H9 (cell line): ENCODE measurements around the gene MECP2. TPM values are rescaled to one million over a fixed set of nuclear protein-coding genes. Genes with fewer than 3 reads are reported as not detected.

Experiments
- DNase-seq: peaks from one replicate; pipeline ENCODE4 v3.0.0-alpha.2; 2017
- H2AFZ ChIP-seq: one replicate; pipeline ENCODE4 v1.6.1; 2013; ENCODE audit warnings: mild to moderate bottlenecking, low read length, control low read depth, moderate library complexity
- H2AK5ac ChIP-seq: 2 replicates; pipeline ENCODE4 v1.6.1; 2013; ENCODE audit warnings: low read length, control low read depth, mixed read lengths; ENCODE audit not compliant: insufficient read length
- H2BK120ac ChIP-seq: one replicate; pipeline ENCODE4 v1.6.1; 2013; ENCODE audit warnings: low read depth, mild to moderate bottlenecking, low read length, control low read depth, inconsistent platforms; ENCODE audit not compliant: poor library complexity, severe bottlenecking
- H2BK12ac ChIP-seq: 2 replicates; pipeline ENCODE4 v1.6.1; 2013; ENCODE audit warnings: low read length, control low read depth, mixed read lengths, low read depth; ENCODE audit not compliant: insufficient read length
- H2BK15ac ChIP-seq: 2 replicates; pipeline ENCODE4 v1.6.1; 2013; ENCODE audit warnings: low read depth, low read length, control low read depth
- H2BK20ac ChIP-seq: one replicate; pipeline ENCODE4 v1.6.1; 2013; ENCODE audit warnings: low read depth, mild to moderate bottlenecking, low read length, control low read depth, inconsistent platforms; ENCODE audit not compliant: poor library complexity, severe bottlenecking
- H2BK5ac ChIP-seq: 2 replicates; pipeline ENCODE4 v1.6.1; 2013; ENCODE audit warnings: low read length, control low read depth, mixed read lengths; ENCODE audit not compliant: insufficient read length
- H3K14ac ChIP-seq: 2 replicates; pipeline ENCODE4 v1.6.1; 2013; ENCODE audit warnings: low read length, control low read depth; ENCODE audit not compliant: insufficient read depth
- H3K18ac ChIP-seq: 2 replicates; pipeline ENCODE4 v1.6.1; 2013; ENCODE audit warnings: low read depth, mild to moderate bottlenecking, mixed read lengths, low read length, control low read depth; ENCODE audit not compliant: insufficient read length
- H3K23ac ChIP-seq: 2 replicates; pipeline ENCODE4 v1.6.1; 2013; ENCODE audit warnings: low read length, control low read depth, mixed read lengths, low read depth; ENCODE audit not compliant: insufficient read length
- H3K23me2 ChIP-seq: 2 replicates; pipeline ENCODE4 v1.6.1; 2013; ENCODE audit warnings: low read depth, mild to moderate bottlenecking, mixed read lengths, low read length, control low read depth; ENCODE audit not compliant: insufficient read length, poor library complexity, severe bottlenecking
- H3K27ac ChIP-seq: 2 replicates; pipeline ENCODE4 v1.5.1; 2013; ENCODE audit warnings: low read length, control low read depth, mixed read lengths, low read depth; ENCODE audit not compliant: insufficient read length
- H3K27me3 ChIP-seq: 2 replicates; pipeline ENCODE4 v1.6.1; 2013; ENCODE audit warnings: low read length, control low read depth, inconsistent platforms; ENCODE audit not compliant: insufficient read depth
- H3K4ac ChIP-seq: 2 replicates; pipeline ENCODE4 v1.6.1; 2013; ENCODE audit warnings: low read depth, mild to moderate bottlenecking, control low read depth, inconsistent platforms, low read length, moderate library complexity
- H3K4me1 ChIP-seq: 2 replicates; pipeline ENCODE4 v1.6.1; 2013; ENCODE audit warnings: low read length, control low read depth, inconsistent platforms; ENCODE audit not compliant: insufficient read depth
- H3K4me2 ChIP-seq: 2 replicates; pipeline ENCODE4 v1.6.1; 2013; ENCODE audit warnings: low read length, control low read depth, mixed read lengths; ENCODE audit not compliant: insufficient read length, insufficient read depth
- H3K56ac ChIP-seq: 2 replicates; pipeline ENCODE4 v1.6.1; 2013; ENCODE audit warnings: low read depth, mild to moderate bottlenecking, mixed read lengths, low read length, control low read depth; ENCODE audit not compliant: insufficient read length
- H3K79me1 ChIP-seq: 2 replicates; pipeline ENCODE4 v1.6.1; 2013; ENCODE audit warnings: low read depth, mild to moderate bottlenecking, moderate library complexity, low read length, control low read depth, inconsistent platforms; ENCODE audit not compliant: insufficient read depth, poor library complexity, severe bottlenecking
- H3K79me2 ChIP-seq: 2 replicates; pipeline ENCODE4 v1.6.1; 2013; ENCODE audit warnings: low read length, control low read depth, inconsistent platforms; ENCODE audit not compliant: insufficient read depth
- H3K9ac ChIP-seq: 2 replicates; pipeline ENCODE4 v1.6.1; 2013; ENCODE audit warnings: low read length, control low read depth, mixed read lengths; ENCODE audit not compliant: insufficient read length; ENCODE audit errors: extremely low read depth
- H3K9me3 ChIP-seq: one replicate; pipeline ENCODE4 v1.6.1; 2013; ENCODE audit warnings: low read depth, low read length, inconsistent platforms; ENCODE audit not compliant: control insufficient read depth
- H3T11ph ChIP-seq: one replicate; pipeline ENCODE4 v1.6.1; 2013; ENCODE audit warnings: mild to moderate bottlenecking, low read length, control low read depth, inconsistent platforms
- H4K20me1 ChIP-seq: one replicate; pipeline ENCODE4 v1.6.1; 2013; ENCODE audit not compliant: control insufficient read depth, insufficient read length, insufficient read depth
- H4K5ac ChIP-seq: 2 replicates; pipeline ENCODE4 v1.6.1; 2013; ENCODE audit warnings: low read depth, mild to moderate bottlenecking, mixed read lengths, low read length, control low read depth; ENCODE audit not compliant: insufficient read length
- H4K8ac ChIP-seq: replicated peaks from 2 replicates; pipeline ENCODE4 v1.6.1; 2013; ENCODE audit warnings: low read length, control low read depth, mixed read lengths, low read depth; ENCODE audit not compliant: insufficient read length
- H4K91ac ChIP-seq: 2 replicates; pipeline ENCODE4 v1.6.1; 2013; ENCODE audit warnings: low read depth, mild to moderate bottlenecking, moderate library complexity, mixed read lengths, low read length, control low read depth; ENCODE audit not compliant: insufficient read length
- H3K27ac Mint-ChIP-seq, 3 experiments: 2 replicates in 2 of 3; 3 replicates in 1 of 3; pipeline ENCODE4 v1.8.0; 2020 to 2021; ENCODE audit warnings: mixed read lengths in 3 of 3, mild to moderate bottlenecking in 1 of 3, moderate library complexity in 1 of 3
- H3K27me3 Mint-ChIP-seq: 2 replicates; pipeline ENCODE4 v1.8.0; 2021; ENCODE audit warnings: low read depth, mild to moderate bottlenecking, moderate library complexity, mixed read lengths
- H3K36me3 Mint-ChIP-seq, 3 experiments: 2 replicates in 2 of 3; 3 replicates in 1 of 3; pipeline ENCODE4 v1.8.0; 2020 to 2021; ENCODE audit warnings: low read depth in 3 of 3, mixed read lengths in 3 of 3; ENCODE audit not compliant: insufficient read depth in 1 of 3
- H3K4me1 Mint-ChIP-seq, 2 experiments: 2 replicates each; pipeline ENCODE4 v1.8.0; 2020; ENCODE audit warnings: mixed read lengths in 2 of 2
- H3K4me3 Mint-ChIP-seq, 2 experiments: 2 replicates in 1 of 2; 3 replicates in 1 of 2; pipeline ENCODE4 v1.8.0; 2020 to 2021; ENCODE audit warnings: mild to moderate bottlenecking in 2 of 2, mixed read lengths in 2 of 2, moderate library complexity in 1 of 2
- H3K9me3 Mint-ChIP-seq, 2 experiments: 2 replicates in 1 of 2; 3 replicates in 1 of 2; pipeline ENCODE4 v1.8.0; 2020; ENCODE audit warnings: mild to moderate bottlenecking in 2 of 2, mixed read lengths in 2 of 2, moderate library complexity in 1 of 2
- CTCF ChIP-seq: fragments of 200-600 bp; sonication (generic); conservative IDR thresholded peaks from 3 replicates; pipeline ENCODE4 v1.8.0; 2021; ENCODE audit warnings: antibody characterized with exemption, mild to moderate bottlenecking
- WGBS: extraction: QIAGEN DNeasy Blood & Tissue Kit; methylation state at CpG from one replicate; pipeline ENCODE4 v1.1.7; 2013; ENCODE audit warnings: missing lambda C conversion rate, low lambda C conversion rate, mixed read lengths; ENCODE audit not compliant: insufficient read length; ENCODE audit errors: extremely low coverage; 5-methylcytosine and 5-hydroxymethylcytosine counted together
- total RNA-seq: library from RNA; stranded (reverse); gene quantifications from 2 replicates; pipeline ENCODE4 v1.2.1, GENCODE V29; 2021

Gene MECP2
- total RNA-seq, 1 experiment from 2014 or later, result 32.2 TPM

DNA sequence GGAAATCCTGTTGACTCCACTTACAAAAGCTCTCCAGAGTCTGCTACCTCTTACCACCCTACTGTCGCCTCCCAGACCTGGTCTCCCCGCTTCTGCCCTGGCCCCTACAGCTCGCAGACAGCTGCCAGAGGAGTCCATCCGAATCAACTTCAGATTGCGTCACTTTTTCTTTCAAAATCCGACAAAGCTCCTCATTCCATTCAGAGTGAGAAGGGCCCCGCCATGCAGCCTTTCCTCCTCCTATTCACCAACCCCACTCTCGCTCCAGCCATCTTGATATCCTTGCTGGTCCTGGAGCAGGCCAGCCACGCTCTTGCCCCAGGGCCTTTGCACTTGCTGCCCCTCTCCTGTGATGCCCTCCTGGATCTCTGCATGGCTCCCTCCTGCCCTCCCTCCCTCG lies 41.3 kb upstream of the MECP2 start:
- Histone ChIP-seq H4K91ac (no peak overlapping the region), H3K4ac (no peak overlapping the region), H3T11ph (no peak overlapping the region), H3K27me3 (no peaks in the 10 kb centered on the region), H2BK120ac (no peak overlapping the region), H3K18ac (no peak overlapping the region), H3K23ac (no peak overlapping the region), H3K9me3 (peaks cover 41% of the 10 kb centered on the region), H3K9ac (no peak overlapping the region), H4K20me1 (no peaks in the 10 kb centered on the region), H3K4me2 (no peak overlapping the region), H3K79me2 (no peaks in the 10 kb centered on the region), H3K56ac (no peak overlapping the region), H2BK20ac (no peak overlapping the region), H3K14ac (no peak overlapping the region), H3K79me1 (no peaks in the 10 kb centered on the region), H2BK15ac (no peak overlapping the region), H4K8ac (no peak overlapping the region), H2BK5ac (no peak overlapping the region), H2AK5ac (no peak overlapping the region), H3K23me2 (no peaks in the 10 kb centered on the region), H3K27ac (no peak overlapping the region), H4K5ac (no peak overlapping the region), H2AFZ (no peak overlapping the region), H3K4me1 (no peaks in the 10 kb centered on the region), H2BK12ac (no peak overlapping the region)
- no CpG with 5 or more reads among the region's 10 CpGs for WGBS
- DNase-seq, result no peak
- Mint-ChIP-seq H3K4me1 (peaks cover 0 to 3% of the 10 kb centered on the region in 2 experiments; a peak in 1 of 4 replicates), H3K27me3 (peaks cover 37% of the 10 kb centered on the region), H3K9me3 (peaks cover 82 to 87% of the 10 kb centered on the region in 2 experiments), H3K27ac (no peak overlapping the region), H3K36me3 (peaks cover 0 to 14% (median 5%) of the 10 kb centered on the region in 3 experiments; a peak in 5 of 7 replicates), H3K4me3 (no peak overlapping the region; a peak in 2 of 5 replicates)
- no peak for TF ChIP-seq CTCF
